CD14-positive monocyte (primary cell): Measurements from ENCODE around the gene PDCL3. TPM values are rescaled to one million over a fixed set of nuclear protein-coding genes. Genes with fewer than 3 reads are reported as not detected.
A peak's percentile ranks its signal among the peaks of the same experiment; 100 is the strongest.

Experiments used
- DNase-seq, 3 donors: peaks; one replicate each; pipeline ENCODE4 v3.0.0-alpha.2; 2011 to 2022
- H2AFZ ChIP-seq: 2 replicates; pipeline ENCODE4 v1.6.0; 2012; ENCODE audit warnings: mild to moderate bottlenecking, low read depth, low read length, inconsistent platforms; ENCODE audit not compliant: insufficient read depth, poor library complexity, severe bottlenecking
- H3K27ac ChIP-seq, 2 donors: 1 replicate in 1 of 2; 2 replicates in 1 of 2; pipeline ENCODE4 v1.5.1; 2012 to 2013; ENCODE audit warnings: low read length in 2 of 2, control low read depth in 1 of 2, inconsistent platforms in 1 of 2, low read depth in 1 of 2, mild to moderate bottlenecking in 1 of 2
- H3K27me3 ChIP-seq, 2 donors: one replicate each; pipeline versions ENCODE4 v1.6.0 to v1.6.1; 2011 to 2013; ENCODE audit warnings: low read length in 2 of 2; ENCODE audit not compliant: control insufficient read depth in 2 of 2, insufficient read depth in 2 of 2
- H3K36me3 ChIP-seq, 2 donors: replicated peaks in 1 of 2; 1 replicate in 1 of 2; 2 replicates in 1 of 2; pipeline versions ENCODE4 v1.5.1 to v1.6.1; 2012 to 2013; ENCODE audit warnings: low read length in 2 of 2, control low read depth in 1 of 2, inconsistent platforms in 1 of 2, mild to moderate bottlenecking in 1 of 2; ENCODE audit not compliant: insufficient read depth in 2 of 2, control insufficient read depth in 1 of 2
- H3K4me1 ChIP-seq, 2 donors: 1 replicate in 1 of 2; 2 replicates in 1 of 2; pipeline versions ENCODE4 v1.5.1 to v1.6.1; 2012 to 2013; ENCODE audit warnings: low read length in 2 of 2, control low read depth in 1 of 2, inconsistent platforms in 1 of 2, mild to moderate bottlenecking in 1 of 2, moderate library complexity in 1 of 2; ENCODE audit not compliant: insufficient read depth in 2 of 2, control insufficient read depth in 1 of 2
- H3K4me2 ChIP-seq: replicated peaks from 2 replicates; pipeline ENCODE3; 2012; ENCODE audit warnings: low read length, moderate library complexity, mild to moderate bottlenecking; ENCODE audit not compliant: poor library complexity, severe bottlenecking; ENCODE audit errors: extremely low read depth
- H3K4me3 ChIP-seq, 3 experiments: fragments of 200-600 bp in 1 of 3; sonication (generic) in 1 of 3; replicated peaks in 1 of 3; 1 replicate in 2 of 3; 2 replicates in 1 of 3; pipeline ENCODE4 v1.5.1; 2011 to 2013; ENCODE audit warnings: low read length in 3 of 3, mild to moderate bottlenecking in 3 of 3, control low read depth in 2 of 3, low read depth in 2 of 3, inconsistent platforms in 1 of 3, moderate library complexity in 1 of 3
- H3K79me2 ChIP-seq: 2 replicates; pipeline ENCODE4 v1.6.0; 2012; ENCODE audit warnings: mild to moderate bottlenecking, control low read depth, inconsistent platforms, low read length, moderate library complexity; ENCODE audit not compliant: insufficient read depth
- H3K9ac ChIP-seq: 2 replicates; pipeline ENCODE4 v1.6.0; 2017; ENCODE audit warnings: low read length, mild to moderate bottlenecking; ENCODE audit not compliant: insufficient read depth, poor library complexity, severe bottlenecking
- H3K9me3 ChIP-seq, 2 donors: replicated peaks in 1 of 2; 1 replicate in 1 of 2; 2 replicates in 1 of 2; pipeline versions ENCODE4 v1.5.1 to v1.6.1; 2012 to 2013; ENCODE audit warnings: low read length in 2 of 2, control low read depth in 1 of 2; ENCODE audit not compliant: control insufficient read depth in 1 of 2, insufficient read depth in 1 of 2
- H4K20me1 ChIP-seq: 2 replicates; pipeline ENCODE4 v1.6.0; 2012; ENCODE audit warnings: mild to moderate bottlenecking, low read length, control low read depth, moderate library complexity; ENCODE audit not compliant: insufficient read depth
- H3K27ac Mint-ChIP-seq, 7 donors: one replicate each; pipeline ENCODE4 v1.8.0; 2020; ENCODE audit warnings: mild to moderate bottlenecking in 7 of 7, mixed read lengths in 7 of 7, moderate library complexity in 6 of 7, inconsistent platforms in 2 of 7
- H3K27me3 Mint-ChIP-seq, 3 donors: one replicate each; pipeline ENCODE4 v1.8.0; 2021 to 2022; ENCODE audit warnings: low read depth in 3 of 3, mild to moderate bottlenecking in 3 of 3, mixed read lengths in 3 of 3, moderate library complexity in 3 of 3, inconsistent platforms in 1 of 3
- H3K36me3 Mint-ChIP-seq, 2 donors: one replicate each; pipeline ENCODE4 v1.8.0; 2020; ENCODE audit warnings: mixed read lengths in 2 of 2, inconsistent platforms in 1 of 2, mild to moderate bottlenecking in 1 of 2
- H3K4me1 Mint-ChIP-seq: one replicate; pipeline ENCODE4 v1.8.0; 2020; ENCODE audit warnings: mild to moderate bottlenecking, mixed read lengths
- H3K4me3 Mint-ChIP-seq, 2 donors: one replicate each; pipeline ENCODE4 v1.8.0; 2020; ENCODE audit warnings: mild to moderate bottlenecking in 2 of 2, mixed read lengths in 2 of 2, moderate library complexity in 1 of 2
- H3K9me3 Mint-ChIP-seq, 7 donors: one replicate each; pipeline ENCODE4 v1.8.0; 2020 to 2022; ENCODE audit warnings: mixed read lengths in 7 of 7, mild to moderate bottlenecking in 6 of 7, moderate library complexity in 6 of 7, inconsistent platforms in 2 of 7
- CTCF ChIP-seq: fragments of 200-600 bp; IDR thresholded peaks from one replicate; pipeline ENCODE4 v1.8.0; 2022; ENCODE audit warnings: antibody characterized with exemption, mild to moderate bottlenecking
- WGBS: methylation state at CpG from one replicate; pipeline ENCODE4 v1.1.5; 2013; ENCODE audit warnings: missing lambda C conversion rate; ENCODE audit not compliant: insufficient coverage; 5-methylcytosine and 5-hydroxymethylcytosine counted together
- intact Hi-C, 2 donors: fragments of 100-400 bp; cut with micrococcal nuclease; formaldehyde crosslinking; loops; one replicate each; pipeline versions ENCODE4 v1.15.0 to v1.15.1; 2023
- polyA plus RNA-seq, 3 donors: library from polyadenylated mRNA; depleted of rRNA in 1 of 3; unstranded in 2 of 3; stranded (reverse) in 1 of 3; fragments of 300-500 nt in 2 of 3; fragments of >200 nt in 1 of 3; fragmentation: Illumina TruSeq in 2 of 3; gene quantifications; 1 replicate in 2 of 3; 2 replicates in 1 of 3; pipeline ENCODE4 v1.2.3, GENCODE V29; 2012 to 2021

The PDCL3 gene
- polyA plus RNA-seq, 3 donors, result 15.9 to 28.4 (median 24.8) TPM

- Histone ChIP-seq H3K36me3 (no peaks in the 10 kb centered on the region), H3K79me2 (no peaks in the 10 kb centered on the region), H3K27me3 (no peaks in the 10 kb centered on the region), H3K9me3 (no peaks in the 10 kb centered on the region), H2AFZ (no peak overlapping the region), H4K20me1 (no peaks in the 10 kb centered on the region), H3K9ac (no peak overlapping the region), H3K4me2 (no peak overlapping the region), H3K4me1 (no peaks in the 10 kb centered on the region), H3K4me3 (no peak overlapping the region), H3K27ac (no peak overlapping the region)
- Mint-ChIP-seq H3K4me1 (no peaks in the 10 kb centered on the region), H3K4me3 (peak overlapping the region in 1 of 2 donors; percentile 24), H3K27ac (no peak overlapping the region), H3K36me3 (no peaks in the 10 kb centered on the region), H3K27me3 (peaks cover 1 to 3% (median 2%) of the 10 kb centered on the region in 3 donors), H3K9me3 (peaks cover 0 to 3% (median 0%) of the 10 kb centered on the region in 7 donors)
- WGBS, result 97% methylated on average over 17 of the region's 24 CpGs
- no peak for DNase-seq
- intact Hi-C loops, result loop anchor here in 1 of 2 donors (10.0 kb wide), 1 partner anchor 373 kb away; no protein-coding TSS in a partner anchor
- no peak for TF ChIP-seq CTCF
These were observed 48.6 kb downstream of the PDCL3 start for GRCh38 chr2:100611079-100612029.

GRCh38 chr2:100612388-100613000 lies 49.7 kb downstream of the PDCL3 start:
- H3K4me1 ChIP-seq, result no peaks in the 10 kb centered on the region
- peaks cover 0 to 1% (median 0%) of the 10 kb centered on the region in 3 donors for H3K27me3 Mint-ChIP-seq
- no peaks in the 10 kb centered on the region for H3K79me2 ChIP-seq
- H2AFZ ChIP-seq, result no peak overlapping the region
- 90% methylated on average over 8 of the region's 9 CpGs for WGBS
- TF ChIP-seq CTCF, result no peak
- no peaks in the 10 kb centered on the region for H3K9me3 ChIP-seq
- H3K4me3 Mint-ChIP-seq, result no peak overlapping the region
- H3K4me1 Mint-ChIP-seq, result no peaks in the 10 kb centered on the region
- no peak for DNase-seq
- no peak overlapping the region for H3K27ac ChIP-seq
- H3K27ac Mint-ChIP-seq, result peak overlapping the region in 1 of 7 donors; percentile 26
- H3K27me3 ChIP-seq, result no peaks in the 10 kb centered on the region
- H3K9me3 Mint-ChIP-seq, result peaks cover 0 to 3% (median 0%) of the 10 kb centered on the region in 7 donors
- H4K20me1 ChIP-seq, result no peaks in the 10 kb centered on the region
- no peaks in the 10 kb centered on the region for H3K36me3 ChIP-seq
- H3K36me3 Mint-ChIP-seq, result no peaks in the 10 kb centered on the region
- H3K4me2 ChIP-seq, result no peak overlapping the region
- intact Hi-C loops, result loop anchor here in 1 of 2 donors (10.0 kb wide), 1 partner anchor 372 kb away; no protein-coding TSS in a partner anchor
- no peak overlapping the region for H3K4me3 ChIP-seq
- H3K9ac ChIP-seq, result no peak overlapping the region
